Measurements from ENCODE around the gene MYOG.

DNA sequence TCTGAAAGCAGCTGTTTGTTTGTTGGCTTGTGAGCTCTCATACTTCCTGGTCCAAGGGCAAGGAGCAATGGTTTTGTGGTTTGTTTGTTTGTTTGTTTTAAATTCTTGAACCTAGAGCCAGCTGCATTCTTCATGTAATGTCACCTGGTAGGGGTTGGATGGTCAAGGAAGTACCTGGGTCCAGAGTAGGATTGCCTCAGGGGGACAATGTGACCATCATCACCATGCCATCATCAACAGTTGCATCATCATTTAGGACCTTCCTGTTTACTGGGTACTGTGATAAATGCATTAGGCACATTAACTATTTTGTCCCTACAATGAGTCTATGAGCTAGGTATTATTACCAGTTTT, 14.7 kb upstream of the MYOG start:
- TF ChIP-seq, protein P1, sequence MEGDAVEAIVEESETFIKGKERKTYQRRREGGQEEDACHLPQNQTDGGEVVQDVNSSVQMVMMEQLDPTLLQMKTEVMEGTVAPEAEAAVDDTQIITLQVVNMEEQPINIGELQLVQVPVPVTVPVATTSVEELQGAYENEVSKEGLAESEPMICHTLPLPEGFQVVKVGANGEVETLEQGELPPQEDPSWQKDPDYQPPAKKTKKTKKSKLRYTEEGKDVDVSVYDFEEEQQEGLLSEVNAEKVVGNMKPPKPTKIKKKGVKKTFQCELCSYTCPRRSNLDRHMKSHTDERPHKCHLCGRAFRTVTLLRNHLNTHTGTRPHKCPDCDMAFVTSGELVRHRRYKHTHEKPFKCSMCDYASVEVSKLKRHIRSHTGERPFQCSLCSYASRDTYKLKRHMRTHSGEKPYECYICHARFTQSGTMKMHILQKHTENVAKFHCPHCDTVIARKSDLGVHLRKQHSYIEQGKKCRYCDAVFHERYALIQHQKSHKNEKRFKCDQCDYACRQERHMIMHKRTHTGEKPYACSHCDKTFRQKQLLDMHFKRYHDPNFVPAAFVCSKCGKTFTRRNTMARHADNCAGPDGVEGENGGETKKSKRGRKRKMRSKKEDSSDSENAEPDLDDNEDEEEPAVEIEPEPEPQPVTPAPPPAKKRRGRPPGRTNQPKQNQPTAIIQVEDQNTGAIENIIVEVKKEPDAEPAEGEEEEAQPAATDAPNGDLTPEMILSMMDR (conservative IDR thresholded peaks at IDR 0.05; ENCODE audit: low read depth in 2 of 2) = no peak
- TF ChIP-seq EZH2 (IDR thresholded peaks at IDR 0.05; ENCODE audit: low read depth, unreplicated experiment) (no peak), NANOG (IDR thresholded peaks at IDR 0.05; ENCODE audit: borderline replicate concordance) (no peak), EZH2phosphoT487 (IDR thresholded peaks at IDR 0.05; ENCODE audit: unreplicated experiment) (no peak), CREB1 (CRISPR knock-in tag; IDR thresholded peaks at IDR 0.05; ENCODE audit: low read depth) (no peak)
- TF ChIP-seq, protein P2, sequence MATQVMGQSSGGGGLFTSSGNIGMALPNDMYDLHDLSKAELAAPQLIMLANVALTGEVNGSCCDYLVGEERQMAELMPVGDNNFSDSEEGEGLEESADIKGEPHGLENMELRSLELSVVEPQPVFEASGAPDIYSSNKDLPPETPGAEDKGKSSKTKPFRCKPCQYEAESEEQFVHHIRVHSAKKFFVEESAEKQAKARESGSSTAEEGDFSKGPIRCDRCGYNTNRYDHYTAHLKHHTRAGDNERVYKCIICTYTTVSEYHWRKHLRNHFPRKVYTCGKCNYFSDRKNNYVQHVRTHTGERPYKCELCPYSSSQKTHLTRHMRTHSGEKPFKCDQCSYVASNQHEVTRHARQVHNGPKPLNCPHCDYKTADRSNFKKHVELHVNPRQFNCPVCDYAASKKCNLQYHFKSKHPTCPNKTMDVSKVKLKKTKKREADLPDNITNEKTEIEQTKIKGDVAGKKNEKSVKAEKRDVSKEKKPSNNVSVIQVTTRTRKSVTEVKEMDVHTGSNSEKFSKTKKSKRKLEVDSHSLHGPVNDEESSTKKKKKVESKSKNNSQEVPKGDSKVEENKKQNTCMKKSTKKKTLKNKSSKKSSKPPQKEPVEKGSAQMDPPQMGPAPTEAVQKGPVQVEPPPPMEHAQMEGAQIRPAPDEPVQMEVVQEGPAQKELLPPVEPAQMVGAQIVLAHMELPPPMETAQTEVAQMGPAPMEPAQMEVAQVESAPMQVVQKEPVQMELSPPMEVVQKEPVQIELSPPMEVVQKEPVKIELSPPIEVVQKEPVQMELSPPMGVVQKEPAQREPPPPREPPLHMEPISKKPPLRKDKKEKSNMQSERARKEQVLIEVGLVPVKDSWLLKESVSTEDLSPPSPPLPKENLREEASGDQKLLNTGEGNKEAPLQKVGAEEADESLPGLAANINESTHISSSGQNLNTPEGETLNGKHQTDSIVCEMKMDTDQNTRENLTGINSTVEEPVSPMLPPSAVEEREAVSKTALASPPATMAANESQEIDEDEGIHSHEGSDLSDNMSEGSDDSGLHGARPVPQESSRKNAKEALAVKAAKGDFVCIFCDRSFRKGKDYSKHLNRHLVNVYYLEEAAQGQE (IDR thresholded peaks at IDR 0.05; ENCODE audit: unreplicated experiment) = no peak
